HG02885 (cell line): ENCODE measurements around the gene FOXS1.

Source experiments
- ATAC-seq: cut with Tn5 transposase; IDR thresholded peaks from one replicate; pipeline ENCODE4 v1.9.1; 2021; ENCODE audit warnings: mild to moderate bottlenecking; ENCODE audit not compliant: unreplicated experiment, poor library complexity

Gene FOXS1

DNA sequence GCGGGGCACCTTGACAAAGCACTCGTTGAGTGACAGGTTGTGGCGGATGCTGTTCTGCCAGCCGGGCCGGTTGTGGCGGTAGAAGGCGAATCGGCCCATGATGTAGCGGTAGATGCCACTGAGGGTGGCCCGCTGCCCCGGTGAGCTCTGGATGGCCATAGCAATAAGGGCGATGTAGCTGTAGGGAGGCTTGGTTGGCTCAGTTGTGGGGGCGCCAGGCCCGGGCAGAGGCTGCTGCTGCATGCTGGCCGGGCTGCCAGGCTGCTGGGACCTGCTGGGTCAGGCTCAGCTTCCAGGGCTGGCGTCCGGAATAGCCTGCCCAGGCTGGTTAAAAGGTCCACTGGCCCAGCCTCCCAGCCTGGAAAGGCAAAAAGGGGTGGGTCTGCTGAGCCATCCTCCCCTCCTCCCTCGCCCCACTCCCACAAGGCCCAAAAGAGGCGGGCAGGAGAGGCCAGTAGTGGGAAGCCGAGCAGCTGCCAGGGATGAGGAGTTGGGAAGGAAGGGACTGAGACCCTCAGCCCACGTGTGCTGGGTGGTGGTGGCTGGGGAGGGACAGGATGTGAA is at the start of gene FOXS1:
Gene FOXS1, minus strand, starts transcription at position 305 of the 564 bp plus-strand sequence. Its CDS starts 62 bp downstream, at position 243.
- no peak for ATAC-seq

DNA sequence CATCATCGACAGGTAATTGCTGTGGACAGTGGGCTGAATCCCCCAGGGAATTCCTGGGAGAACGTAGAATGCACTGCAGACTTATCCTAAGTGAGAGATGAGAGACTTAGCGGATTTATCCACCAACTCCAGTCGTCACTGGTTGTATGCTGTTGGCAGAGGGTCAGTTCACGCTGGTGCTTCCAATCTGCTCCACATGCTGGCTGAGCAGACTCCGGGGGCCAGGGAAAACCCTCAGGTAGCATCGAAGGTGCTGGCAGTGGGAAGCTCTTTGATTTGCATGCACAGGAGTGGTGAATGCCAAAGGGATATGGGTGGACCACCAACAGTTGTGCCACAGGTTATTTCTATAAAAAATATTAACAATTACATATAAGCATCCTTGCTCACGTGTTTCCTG is 45.2 kb upstream of the FOXS1 start:
- ATAC-seq, result no peak

DNA sequence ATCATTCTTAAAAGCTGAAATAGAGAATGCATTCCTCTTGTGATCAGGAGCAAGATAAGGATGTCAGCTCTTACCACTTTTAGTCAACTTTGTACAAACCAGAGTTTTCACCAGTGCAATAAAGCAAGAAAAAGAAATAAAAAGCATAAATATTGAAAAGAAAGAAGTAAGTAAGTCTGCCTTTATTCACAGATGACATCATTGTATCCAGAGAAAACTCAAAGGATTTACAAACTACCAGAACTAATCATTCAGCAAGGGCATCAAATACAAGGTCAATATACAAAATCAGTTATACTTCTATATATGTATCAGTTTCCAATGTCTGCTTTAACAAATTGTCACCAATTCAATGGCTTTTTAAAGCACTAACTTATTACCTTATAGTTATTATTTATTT is 38.4 kb upstream of the FOXS1 start:
- no peak for ATAC-seq

DNA sequence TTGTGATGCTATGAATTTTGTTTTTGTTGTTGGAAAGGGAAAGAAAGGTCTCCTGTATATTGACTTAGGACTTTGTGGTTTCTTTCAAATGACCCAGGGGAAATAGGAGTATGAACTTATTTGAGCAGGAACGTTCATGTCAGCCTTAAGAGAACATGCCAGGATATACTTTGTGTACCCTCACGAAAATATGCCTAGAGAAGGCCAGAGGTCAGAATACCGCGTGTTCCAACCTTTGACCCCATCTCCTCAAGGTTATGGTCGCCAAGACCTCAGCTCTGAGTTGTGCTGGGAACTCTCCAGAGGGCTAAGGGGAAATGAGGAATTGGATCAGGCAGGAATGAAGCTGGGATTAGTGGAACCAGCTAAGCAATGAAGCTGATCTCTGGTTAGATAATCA is 36.5 kb upstream of the FOXS1 start:
- no peak for ATAC-seq

DNA sequence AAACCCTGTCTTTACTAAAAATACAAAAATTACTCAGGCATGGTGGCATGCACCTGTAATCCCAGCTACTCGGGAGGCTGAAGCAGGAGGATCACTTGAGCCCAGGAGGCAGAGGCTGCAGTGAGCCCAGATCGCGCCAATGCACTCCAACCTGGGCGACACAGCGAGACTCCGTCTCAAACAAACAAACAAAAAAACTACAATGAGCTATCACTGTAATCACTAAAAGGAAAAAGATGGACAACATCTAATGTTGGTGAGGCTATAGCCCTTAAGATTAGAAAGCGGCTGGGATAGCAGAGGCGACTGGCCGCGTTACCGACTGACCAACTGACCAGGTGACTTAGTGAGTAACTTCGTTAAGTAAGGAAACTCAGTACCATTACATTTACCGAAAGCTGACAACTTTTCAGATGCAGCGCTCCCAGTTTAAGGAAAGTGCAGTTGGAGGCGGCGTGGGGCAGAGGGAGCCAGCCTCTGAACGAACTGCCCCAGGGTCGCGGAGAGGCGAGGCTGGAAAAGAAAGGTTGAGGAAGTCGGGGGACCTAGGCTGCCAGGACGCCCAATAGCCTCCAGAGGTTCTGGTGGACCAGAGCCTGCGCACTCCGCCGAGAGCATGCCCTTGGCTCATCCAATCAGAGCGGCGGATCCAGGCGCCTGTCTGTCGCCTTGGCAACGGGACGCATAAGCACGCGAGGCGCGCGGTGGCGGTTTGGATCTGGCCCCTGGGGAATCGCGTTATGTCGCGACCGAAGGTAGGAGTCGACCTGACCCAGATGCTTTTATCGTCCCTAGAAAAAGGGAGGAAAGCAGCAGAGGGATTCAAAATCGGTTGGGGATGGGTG is 34.0 kb upstream of the FOXS1 start:
- peak; percentile 94 for ATAC-seq

DNA sequence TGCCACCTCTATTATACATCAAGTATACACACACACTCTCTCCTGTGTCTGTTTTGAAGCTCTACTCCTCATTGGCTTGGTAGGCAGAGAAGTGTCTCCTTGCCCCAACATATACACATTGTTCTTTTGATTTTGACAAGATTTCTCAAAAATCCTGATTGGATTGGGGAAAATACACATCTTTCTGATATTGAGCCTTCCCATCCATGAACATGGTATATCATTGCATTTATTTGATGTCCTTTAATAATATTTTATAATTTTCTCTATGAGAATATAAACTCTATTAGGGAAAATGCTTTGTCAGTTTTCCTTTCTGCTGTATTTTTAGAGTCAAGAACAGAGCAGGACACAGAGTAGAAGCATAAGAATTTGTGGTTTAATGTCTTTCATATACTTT is 32.3 kb upstream of the FOXS1 start:
- no peak for ATAC-seq

DNA sequence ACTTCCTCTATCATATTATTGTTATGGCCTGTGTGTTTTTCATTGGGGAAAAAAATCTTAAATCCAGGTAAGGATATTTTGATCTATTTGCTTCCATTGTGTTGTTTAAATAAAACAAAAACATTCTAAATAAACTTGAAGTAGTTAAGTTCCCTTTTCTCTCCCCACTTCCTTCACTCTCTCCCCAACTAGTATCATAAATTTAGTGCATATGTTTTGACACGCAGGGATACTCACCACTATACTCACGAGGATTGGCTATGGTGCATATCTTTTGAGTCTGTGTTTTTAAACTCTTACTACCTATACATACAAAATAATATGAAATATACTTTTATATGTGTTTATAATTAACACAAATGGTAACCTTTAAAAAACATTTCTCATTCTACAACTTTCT is 30.3 kb upstream of the FOXS1 start:
- ATAC-seq, result no peak

DNA sequence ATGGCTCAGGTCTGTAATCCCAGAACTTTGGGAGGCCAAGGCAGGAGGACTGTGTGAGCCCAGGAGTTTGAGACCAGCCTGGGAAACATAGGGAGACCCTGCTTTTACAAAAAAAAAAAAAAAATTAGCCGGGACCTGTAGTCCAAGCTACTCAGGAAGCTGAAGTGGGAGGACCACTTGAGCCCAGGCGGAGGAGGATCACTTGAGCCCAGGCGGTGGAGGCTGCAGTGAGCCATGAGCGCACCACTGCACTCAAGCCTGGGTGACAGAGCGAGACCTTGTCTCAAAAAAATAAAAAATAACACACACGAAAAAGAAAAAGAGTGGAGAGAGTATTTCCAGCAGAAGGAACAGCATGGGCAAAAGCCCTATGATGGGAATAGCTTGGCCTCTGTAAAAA is 27.0 kb upstream of the FOXS1 start:
- no peak for ATAC-seq

DNA sequence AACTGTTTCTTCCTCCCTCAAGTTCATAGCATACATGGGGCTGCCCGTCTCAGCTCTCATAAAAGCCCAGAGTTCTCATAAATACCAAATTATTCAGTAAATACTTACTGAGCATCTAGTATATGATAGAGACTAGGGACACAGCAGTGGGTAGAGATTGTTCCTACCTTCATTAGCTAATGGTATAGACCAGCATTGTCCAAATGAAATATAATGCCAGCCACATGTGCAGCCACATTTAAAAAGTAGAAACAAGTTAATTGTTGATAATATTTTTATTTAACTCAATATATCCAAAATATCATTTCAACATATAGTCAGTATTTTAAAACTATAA is 26.2 kb upstream of the FOXS1 start:
- ATAC-seq, result no peak

DNA sequence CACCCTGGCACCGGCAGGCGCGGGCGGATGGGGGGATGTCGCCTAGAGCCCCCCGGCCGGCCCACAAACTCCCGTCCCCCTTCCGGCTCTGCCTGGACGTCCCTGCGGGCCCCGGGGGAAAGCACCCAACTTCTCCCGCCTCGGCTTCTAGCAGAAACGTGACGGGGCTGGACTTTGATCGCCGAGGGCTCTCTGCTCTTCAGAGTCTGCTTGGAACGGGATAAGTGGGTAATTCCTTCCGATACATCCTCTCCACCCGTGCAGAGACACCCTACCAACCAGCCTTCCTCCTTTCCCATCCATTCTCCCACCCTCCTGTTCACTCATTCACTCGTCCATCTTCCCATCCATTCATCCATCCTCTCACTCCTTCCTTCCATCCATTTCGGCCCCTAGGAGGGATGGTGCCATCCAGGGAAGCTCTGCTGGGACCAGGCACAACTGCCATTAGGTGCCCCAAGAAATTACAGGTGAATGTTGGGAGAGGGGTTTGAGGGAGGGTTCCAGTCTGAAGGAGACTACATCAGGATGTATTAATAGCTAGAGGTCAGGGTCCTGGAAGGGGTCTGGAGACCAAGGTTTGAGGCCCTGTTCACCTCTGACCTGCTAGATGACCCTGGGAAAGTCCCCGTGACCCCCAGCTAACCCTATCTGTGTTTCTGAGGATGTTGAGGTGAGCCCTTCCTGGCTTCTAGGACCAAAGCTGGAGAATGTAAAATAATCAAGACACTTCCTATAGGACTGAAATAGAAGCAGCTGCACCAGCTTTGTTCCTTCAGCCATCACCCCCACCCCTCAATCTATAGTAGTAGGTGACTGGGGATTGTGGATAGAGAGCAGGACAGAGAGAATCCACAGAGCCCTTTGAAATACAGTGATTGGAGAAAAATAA is 25.6 kb upstream of the FOXS1 start:
- ATAC-seq, result no peak

DNA sequence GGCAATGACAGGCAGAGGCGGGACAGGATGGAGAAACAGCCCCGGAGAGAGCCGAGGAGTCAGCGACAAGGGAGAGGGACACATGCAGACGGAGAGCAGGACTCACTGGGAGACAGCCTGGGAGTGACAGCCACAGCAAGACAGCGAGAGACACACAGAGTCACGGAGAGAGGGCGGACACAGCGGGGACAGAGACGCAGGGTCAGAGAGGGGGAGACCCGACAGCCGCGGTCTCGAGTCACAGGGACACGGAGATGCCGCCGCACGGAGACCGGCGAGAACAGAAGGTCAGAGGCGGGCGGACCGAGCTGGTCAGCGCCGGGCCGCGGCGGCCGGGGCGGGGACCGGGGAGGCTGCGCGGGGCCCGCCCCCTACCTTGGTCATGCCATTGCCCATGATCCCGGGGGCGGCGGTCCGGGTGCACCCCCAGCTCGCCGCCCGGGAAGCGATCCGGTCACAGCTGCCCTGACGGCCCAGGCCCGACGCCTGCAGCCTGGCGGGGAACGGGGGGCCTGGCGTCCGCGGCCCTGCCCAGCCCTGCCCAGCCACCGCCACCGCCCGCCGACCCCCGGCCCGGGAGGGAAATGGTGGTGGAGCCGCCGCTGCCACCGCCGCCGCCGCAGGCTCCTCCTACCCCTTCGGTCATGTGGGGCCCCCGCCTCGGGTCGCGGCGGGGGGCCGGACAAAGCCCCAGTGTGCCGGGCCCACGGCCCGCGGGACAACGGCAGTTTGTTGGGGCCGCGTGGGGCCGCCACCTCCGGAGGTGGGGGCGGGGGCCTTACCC is 24.7 kb upstream of the FOXS1 start, which contains the start of the genes DUSP15 and TTLL9:
Gene DUSP15, minus strand, starts transcription at position 586 of the 784 bp plus-strand sequence. Its CDS starts 190 bp downstream, at position 396.
Gene TTLL9, plus strand, starts transcription at position 693 of the 784 bp plus-strand sequence. CDS start 493 bp downstream, outside the sequence.
- ATAC-seq, result no peak

DNA sequence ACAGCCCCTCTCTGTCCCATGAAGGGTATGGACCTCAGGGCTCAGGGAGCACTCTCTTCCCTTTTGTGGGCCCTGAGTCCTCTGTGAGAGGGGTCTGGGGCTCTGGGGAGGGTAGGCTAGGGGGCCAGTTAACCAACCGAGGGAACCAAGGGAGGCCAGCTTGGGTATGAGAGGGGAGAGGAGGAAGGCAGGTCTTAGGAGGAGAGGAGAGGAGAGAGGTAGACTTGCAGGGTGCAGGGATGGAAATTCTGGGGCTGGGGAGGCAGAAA is 24.2 kb upstream of the FOXS1 start:
- no peak for ATAC-seq

DNA sequence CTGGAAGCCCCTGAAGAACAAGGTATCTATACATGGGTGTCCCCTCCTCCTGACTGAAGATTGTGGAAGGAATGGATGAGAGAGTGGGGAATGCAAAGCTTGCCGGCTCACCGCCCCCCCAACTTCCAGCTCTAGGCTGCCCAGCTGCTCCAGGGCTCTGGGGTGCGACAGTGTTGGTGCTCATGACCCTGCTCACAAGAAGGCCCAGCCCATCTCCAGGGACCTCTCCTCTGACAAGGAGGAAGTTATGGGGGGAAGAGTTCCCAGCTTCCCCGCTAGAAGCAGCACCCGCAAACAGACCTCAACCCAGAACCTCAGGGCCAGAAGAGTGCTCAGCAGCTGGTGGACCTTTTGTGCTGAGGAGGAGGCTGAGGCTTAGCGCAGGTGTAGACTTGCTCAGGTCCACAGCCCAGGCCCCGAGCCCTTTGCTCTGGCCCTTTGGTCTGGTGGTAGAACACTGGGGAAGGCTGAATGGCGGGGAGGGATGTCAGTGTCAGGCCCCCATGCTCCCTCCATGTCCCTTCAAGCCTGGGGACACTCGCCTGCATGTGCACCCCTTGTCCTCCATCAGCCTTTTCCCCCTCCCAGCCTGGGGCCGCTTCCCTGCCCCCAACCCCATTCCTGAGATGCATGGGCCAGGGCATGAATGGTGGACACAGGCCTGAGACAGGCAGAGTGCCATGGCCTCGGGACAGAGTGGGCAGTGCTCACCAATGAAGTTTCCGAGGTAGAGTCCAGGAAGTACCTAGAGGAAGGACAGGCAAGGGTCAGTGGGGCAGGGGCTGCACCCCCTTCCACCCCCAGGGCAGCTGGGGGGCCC is 23.7 kb upstream of the FOXS1 start:
- no peak for ATAC-seq

DNA sequence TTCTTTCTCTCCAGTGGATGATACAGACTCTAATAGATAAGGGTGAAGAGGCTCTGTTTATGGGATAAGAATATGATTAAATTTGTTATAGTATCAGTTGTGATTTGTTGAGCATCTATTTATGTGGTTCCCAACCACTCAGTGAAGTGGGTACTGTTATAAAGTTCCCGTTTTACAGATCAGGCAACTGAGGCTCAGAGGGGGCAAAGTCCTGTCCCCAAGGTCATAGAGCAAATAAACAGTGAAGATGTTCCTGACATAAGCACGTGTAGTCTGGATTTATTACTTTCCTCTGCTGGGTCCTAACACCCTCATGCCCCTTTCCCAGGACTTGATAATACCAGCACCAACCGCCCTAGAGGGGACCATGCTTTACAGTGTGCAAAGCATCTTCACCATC is 20.8 kb upstream of the FOXS1 start:
- no peak for ATAC-seq

DNA sequence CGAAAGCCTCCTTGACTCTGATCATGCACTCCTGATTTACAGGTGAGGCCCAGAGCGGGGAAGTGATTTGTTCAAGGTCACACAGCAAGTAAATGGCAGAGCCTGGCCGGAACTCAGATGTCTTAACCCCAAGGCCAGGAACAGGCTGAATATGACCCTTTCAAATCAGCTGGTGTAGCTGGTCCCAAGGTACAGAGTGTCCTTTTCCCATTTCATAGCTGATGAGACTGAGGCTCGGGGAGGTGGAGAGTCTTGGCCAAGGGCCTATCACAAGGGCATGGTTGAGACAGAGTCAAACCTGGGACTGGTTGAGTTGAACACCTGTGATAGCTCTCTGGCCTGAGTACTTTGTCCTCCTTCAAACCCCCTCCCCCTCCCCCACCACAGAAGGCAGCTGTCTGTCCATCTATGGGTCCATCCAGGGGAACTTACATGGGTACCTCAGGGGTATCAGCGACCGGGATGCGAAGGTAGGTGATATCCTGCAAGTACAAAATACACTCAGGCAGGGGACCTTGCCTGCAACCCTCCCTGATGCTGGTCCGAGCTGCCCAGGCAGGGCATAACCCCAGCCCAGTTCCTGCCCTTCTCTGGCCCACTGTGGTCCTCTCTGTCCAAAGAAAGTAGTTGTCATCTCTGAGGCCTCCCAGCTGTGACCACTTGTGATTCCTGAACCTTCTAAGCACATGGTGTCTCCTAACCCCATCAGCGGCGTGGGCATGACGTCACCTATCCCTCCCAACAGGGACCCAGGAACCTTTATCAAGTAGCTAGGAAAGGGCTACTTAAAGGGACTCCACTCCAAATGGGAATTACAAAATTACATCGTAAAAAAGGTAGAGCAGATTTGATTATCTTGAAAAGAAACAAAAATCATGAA is 19.4 kb upstream of the FOXS1 start:
- ATAC-seq, result no peak

DNA sequence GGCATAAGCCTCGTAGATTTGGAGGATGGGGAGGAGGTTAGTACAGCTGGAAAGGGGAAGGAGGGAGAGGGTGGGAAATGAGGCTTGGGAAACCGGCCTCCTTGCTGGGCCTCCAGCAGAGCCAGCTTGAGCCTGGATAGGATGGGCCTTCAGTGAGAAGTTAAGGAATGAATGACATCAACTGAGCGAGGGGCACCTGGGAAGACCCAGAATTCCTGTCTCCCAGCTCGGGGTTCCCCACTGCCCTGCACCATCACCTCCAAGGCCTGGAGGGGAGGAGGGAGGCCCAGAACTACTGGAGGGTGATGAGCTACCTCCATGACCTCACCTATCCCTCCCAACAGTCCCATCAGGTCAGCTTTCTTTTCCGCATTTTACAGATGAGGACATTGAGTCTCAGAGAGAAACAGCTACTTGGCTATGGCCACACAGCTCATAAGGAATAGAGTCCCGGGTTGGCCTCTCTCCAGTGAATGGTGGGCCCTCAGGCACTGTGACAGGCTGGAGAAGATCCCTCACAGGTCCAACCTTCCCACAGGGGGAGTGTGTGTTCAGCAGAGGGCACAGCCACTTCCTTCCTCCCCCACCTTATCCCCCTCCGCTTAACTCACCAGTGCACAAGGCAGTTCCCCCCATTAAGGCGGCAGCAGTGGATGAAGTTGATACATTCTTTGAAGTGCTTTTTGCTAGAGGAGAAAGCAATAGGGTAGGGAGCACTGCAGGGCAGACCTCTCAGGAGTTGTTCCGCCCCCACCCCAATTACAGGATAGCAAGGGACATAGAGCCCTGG is 18.1 kb upstream of the FOXS1 start:
- ATAC-seq, result no peak

DNA sequence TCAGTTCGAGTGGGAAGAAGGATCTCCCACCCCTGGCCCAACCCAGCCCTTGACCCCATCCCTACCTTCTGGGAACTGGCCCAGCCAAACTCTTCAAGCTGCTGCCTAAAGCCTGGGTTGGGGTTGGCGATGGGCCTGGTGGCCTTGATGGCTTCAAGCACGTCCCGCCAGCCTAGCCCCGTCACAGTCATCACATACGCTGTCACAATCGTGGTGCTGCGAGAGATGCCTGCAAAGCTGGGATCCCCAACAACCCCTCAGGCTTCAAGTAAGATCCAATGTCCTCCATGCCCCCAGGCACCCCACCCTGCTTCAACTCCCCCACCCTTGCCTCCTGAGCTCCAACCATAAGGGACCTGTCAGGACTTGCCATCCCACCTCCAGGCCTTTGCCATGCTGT is 17.1 kb upstream of the FOXS1 start:
- ATAC-seq, result no peak

DNA sequence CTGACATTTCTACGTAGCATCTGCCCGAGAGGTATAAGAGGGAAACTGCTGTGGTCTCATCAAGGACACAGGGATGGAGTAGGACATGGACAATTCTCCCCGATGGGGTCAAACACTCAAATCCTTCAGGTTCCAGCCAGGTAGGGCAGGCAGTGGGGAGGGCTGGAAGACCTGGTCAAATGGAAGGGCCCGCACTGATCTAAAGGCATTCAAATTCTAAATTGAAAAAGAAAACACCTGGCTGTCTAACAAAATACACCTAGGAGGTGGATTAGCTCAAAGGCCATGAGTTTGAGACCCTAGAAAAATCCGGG is 16.7 kb upstream of the FOXS1 start:
- no peak for ATAC-seq
